IPS-NIHi11 (cell line): Measurements from ENCODE around the gene RFWD3.

Source experiments
- DNase-seq: peaks from one replicate; pipeline ENCODE4 v3.0.0; 2012; ENCODE audit warnings: mixed read lengths, low spot score

The RFWD3 gene

DNA sequence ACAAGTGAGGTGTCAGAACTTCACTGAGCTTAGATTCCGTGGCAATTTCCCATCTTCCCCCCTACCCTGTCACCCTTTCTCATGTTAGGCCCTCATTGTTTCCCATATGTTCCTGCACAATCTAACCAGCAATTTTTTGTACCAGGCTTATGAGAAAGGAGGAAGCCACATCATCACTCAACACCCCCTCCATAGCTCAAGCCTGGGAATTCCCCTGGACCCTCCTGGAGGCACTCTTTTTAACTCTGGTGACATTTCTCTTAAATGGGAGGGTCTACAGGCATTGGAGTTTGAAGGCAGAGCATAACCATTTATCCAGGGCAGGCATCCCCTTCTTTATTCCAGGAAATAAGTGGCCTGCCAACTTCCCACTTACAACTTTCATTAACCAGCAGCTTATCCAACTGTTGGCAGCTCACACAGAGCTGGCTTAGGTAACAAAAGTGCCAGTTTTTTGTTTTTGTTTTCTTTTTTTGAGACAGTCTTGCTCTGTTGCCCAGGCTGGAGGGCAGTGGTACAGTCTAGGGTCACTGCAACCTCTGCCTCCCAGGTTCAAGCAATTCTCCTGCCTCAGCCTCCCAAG is 49.4 kb downstream of the RFWD3 start:
- DNase-seq: no peak

DNA sequence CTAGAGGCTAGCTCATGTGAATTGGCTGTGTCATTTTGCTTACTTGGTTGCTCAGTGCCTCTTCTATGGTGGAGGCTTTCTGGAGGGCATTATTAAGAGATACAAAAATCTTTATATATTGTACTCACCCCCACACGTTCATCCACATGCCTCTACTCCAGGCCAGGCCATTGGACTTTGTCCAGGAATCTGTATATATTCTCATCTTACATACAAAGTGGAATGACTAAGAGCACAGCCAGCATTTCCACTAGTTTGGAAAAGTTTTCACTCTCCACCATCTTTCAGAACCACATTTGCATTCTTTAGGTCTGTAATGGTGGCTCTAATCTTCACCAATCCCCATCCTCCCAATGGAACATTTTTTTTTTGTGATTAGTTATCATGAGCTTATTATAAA is 55.0 kb downstream of the RFWD3 start:
- no peak for DNase-seq

DNA sequence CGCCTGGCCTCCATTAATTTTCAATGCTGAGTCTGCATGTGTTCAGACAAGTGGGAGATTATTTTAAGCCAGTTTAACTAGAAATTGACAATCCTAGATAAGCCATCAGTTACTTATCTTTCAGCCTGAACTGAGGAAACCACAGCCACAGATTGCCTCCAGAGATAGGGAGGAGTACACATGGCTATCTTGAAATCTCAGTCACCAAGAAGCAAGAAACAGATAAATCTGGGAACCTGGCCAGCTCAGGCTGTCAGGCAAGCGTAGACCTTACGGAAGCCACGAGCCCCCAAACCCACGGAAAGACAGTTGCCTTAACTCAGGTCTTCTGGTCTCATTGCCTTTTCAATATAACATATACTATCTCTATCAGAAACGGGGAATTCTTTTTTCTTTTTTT is 57.7 kb downstream of the RFWD3 start:
- no peak for DNase-seq

DNA sequence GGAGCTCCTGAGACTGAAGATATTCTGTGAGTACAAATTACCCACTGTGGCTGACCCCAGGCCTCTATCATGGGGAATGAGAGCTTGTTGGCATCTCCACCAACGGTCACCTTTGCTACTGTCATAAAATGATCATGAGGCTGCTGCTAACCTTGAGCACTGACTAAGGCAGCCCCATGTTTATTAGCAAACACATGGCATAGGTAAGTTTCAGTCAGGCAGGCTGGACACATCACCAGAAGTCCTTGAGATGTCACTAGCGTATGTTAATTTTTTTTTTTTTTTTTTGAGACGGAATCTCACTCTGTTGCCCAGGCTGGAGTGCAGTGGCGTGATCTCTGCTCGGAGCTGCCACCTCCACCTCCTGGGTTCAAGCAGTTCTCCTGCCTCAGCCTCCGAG is 58.3 kb downstream of the RFWD3 start:
- no peak for DNase-seq

DNA sequence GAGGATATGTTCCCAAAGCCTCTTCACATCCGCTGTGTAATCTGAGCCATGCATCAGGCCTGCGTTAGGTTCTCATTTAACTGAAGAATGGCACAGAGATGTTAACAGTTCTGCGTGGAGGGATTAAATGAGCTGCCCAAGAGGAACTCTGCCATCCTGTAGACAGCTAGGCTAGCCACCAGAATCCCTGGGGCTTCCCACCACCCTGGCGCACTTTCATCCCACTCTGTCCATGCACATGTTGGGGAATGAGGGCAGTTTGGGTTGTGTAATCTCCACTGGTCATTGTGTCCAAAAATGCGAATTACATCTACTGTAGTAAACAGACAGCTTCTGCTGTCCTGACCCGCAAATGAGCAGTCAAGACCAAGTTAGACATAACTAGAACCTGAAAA is 58.7 kb downstream of the RFWD3 start:
- peak; percentile 54 for DNase-seq

DNA sequence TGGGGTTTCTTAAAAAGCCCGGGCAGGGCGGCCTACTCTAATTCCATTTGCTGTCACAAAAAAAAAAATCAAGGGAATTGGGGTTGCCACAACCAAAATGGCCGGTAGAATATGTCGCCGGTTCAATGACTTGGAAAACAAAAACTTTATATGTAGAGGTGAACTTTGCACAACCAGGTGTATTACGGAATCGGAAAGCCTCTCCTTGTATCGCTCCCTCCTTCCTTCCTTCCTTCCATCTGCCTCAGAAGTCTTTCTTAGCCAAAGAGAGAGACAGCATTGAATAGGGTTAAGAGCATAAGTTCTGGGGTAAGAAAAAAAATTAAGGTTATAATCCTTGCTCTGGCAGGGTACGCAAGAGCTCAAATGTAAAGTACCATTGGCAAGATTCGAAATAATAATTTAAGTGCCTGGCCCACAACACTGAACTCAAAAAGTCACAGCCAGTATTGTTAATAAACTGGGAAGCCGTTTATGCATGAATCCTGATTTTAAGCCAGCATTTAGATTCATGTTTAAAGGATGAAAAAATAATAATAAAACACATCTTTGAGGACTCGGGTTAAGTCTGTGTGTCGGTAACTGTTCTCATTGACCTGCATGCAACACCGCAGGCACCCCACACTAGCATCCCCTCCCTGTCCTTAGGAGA is 59.2 kb downstream of the RFWD3 start:
- no peak for DNase-seq

DNA sequence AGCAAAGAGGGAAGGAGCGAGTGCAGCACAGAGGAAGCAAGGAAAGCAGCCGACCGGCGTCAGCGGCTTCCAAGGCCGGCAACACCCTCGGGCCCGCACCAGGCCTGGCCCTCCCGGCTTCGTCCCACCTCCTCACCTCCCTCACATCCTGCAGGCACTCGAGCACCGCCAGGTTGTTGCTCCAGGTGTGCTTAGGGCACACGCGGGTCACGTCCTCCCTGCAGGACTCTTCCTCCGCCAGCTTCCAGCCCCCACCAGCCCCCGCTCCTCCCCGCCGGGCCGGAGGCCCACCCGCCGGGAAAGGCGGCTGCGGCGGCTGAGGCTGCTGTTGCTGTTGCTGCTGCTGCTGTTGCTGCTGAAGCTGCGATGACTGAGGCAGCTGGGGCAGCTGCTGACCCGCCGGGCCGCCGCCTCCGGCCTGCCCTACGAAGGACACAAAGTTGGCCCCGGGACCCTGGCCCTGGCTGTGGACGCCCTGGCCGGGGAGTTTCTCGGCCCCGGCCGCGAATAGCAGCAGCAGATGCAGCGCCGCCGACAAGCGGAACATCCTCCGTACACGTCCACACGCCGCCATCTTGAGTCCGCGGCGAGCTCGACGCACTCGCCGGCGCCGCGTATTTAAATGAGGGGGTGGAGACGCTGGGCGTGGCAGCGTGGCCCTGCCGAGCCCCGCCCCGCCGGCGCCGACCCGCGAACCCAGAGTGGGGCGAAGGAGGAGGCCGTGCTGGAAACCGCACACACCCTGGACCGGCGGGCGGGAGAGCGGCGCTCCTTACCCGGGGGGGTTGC is 60.0 kb downstream of the RFWD3 start, which contains the start of gene GLG1:
GLG1 (minus strand) TSS at position 594 of the 789 bp plus-strand sequence; CDS start at position 574, 20 bp downstream.
- peak; percentile 91 for DNase-seq

DNA sequence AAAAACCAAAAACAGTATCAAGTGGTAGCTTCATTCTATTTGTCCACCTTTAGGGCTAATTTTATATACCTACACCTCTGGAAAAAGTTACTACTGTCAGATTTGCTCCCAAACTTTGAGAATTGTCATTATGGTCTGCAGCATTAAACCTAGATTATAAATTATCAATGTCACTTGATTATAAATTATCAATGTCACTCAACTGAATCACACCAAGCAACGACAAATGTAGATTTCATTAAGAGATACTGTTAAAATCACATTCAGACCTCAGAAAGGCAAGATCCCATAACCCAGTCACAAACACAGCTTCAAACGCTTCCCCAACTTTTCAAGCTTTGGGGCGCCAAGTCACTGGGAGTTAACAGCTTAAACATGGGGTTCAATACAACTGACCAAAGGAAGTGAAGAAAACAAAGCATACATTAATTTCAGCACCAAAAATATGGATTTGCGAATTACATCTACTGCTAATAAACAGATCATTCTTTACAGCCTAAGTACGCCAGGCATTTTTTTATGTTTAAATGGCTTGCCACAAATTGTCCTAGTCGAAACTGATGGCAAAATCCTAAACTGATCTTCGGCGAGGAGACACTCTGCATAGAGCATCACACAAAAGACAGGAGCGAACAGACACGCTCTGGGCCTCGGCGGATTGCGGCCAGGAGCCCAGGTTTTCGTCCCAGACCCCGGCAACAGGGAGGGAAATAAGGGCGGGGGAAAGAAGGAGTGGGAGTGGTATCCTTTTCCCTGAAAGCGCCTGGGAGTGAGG is 60.7 kb downstream of the RFWD3 start:
- DNase-seq: no peak

DNA sequence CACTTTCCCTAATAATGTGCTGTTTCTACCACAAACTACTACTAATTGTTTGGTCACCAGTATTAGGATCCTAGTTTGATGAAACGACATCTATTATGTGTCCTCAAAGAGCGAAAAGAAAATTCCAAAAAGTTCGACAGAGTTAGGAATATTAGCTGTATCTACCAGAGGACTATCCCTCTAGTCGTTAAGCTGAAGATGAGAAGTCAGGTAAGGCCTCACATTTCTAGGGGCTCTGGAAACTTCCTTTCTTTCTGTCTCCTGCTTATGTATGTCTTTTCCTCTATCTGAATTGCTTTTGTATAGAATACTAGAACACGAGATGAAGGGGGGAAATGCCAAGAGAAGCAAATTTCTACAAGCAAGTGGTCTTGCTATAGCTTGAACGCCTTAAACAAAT is 61.3 kb downstream of the RFWD3 start:
- no peak for DNase-seq

DNA sequence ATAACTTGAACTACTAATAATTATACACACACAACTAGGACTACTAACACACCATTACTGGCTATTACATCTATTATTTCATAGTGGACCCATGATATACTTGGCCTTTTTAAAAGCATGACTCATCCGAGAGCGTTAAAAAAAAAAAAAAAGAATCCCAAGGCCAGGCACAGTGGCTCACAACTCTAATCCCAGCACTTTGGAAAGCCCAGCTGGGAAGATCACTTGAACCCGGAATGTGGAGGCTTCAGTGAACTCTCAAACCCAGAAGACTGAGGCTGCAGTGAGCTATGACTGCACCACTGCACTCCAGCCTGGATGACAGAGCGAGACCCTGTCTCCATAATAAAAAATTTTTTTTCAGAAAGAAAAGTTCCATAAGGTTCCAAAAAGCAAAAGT is 62.8 kb downstream of the RFWD3 start:
- DNase-seq: no peak

DNA sequence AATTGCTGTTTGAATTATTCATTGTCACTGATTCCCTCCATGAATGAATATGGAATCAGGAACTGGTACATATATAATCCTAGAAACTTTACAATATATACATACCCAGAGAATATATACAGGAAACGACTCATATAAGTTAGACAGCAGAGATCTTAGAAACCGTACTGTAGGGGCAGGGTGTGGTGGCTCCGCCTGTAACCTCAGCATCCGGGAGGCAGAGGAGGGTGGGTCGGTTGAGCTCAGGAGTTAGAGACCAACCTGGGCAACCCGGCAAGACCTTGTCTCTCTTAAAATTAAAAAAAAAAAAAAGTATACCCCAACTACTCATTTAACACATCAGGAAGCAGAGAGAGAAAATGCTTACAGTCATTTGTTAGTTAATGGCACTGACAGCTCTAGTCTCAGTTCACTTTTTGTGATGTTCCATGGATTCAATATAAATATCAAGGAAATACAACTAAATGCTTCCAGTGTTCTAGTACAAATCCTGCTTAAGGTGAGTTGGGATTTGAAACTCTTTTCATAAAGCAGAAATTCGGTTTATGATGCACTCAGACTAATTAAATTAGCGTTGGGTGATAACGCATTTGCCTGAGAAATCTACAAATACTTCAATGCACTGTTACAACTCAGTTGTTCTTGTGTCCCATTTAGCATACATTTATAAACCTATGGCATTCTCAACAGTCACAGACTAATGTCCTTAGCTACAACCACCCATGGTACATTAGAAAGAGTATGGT is 65.4 kb downstream of the RFWD3 start:
- no peak for DNase-seq

DNA sequence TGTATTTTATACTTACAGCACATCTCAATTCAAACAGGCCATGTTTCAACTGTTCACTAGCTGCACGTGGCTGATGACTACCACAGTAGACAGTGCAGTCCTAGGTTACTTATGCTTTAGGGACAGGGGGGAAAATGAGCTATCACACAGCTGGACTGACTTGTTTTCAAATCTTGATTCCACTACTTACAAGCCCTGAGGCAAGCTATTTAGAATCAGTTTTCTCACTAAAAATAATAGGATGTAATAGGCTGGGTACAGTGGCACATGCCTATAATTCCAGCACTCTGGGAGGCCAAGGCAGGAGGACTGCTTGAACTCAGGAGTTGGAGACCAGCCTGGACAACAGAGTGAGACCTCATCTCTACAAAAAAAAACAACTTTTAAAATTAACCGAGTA is 70.1 kb downstream of the RFWD3 start:
- no peak for DNase-seq

DNA sequence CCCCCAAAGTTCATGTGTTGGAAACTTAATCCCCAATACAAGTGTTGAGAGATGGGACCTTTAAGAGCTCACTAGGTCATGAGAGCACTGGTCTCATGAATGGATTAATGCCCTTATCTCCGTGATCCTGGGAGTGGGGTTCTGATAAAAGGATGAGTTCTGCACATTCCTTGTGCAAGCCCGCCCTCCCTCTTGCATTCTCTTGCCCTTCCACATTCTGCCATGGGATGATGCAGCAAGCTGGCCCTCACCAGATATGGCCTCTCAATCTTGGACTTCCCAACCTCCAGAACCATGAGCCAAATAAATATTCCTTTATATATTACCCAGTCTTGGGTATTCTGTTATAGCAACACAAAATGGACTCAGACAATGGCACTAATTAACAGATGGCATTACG is 73.8 kb downstream of the RFWD3 start:
- DNase-seq: no peak

DNA sequence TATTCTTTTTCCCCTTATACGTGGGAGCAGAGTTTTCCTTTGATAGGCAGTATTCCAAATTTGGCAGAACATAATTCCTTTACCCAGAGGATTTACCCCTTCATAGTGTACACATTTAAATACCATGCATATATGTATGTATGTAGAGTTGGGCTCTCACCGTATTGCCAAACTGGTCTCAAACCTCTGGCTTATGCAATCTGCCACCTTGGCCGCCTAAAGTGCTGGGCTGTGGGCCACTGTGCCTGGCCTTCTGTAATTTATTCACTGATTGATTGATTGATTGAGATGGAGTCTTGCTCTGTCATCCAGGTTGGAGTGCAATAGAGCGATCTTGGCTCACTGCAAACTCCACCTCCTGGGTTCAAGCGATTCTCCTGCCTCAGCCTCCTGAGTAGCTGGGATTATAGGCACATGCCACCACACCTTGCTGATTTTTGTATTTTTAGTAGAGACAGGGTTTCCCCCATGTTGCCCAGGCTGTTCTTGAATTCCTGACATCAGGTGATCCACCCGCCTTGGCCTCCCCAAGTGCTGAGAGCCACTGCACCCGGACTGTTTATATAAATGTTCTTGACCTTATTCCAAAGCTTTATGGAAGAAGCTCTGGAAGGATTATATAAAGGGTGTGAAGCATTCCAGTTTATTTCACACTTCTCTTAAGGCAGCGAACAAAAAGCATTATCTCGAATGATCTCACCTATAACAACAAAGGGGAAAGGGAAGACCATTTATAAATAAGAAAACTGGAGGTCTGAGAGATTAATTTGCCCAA is 74.6 kb downstream of the RFWD3 start:
- DNase-seq: no peak

DNA sequence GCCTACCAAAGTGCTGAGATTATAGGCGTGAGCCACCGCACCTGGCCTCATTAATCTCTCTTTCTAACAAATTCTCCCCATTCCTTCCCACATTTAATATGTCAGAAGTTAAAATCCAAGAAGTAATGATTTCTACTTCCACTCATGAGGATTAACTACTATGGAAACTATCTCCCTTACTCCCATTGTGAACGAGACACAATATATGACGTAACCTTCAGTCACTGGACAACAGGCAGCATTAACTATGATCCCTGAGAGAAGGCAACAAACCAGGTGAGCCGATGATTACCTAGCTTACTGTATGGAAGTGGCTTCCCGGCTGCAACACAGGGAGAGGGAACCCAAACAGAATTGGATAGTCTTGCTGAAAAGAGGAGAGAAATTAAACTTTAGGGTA is 79.7 kb downstream of the RFWD3 start:
- no peak for DNase-seq

DNA sequence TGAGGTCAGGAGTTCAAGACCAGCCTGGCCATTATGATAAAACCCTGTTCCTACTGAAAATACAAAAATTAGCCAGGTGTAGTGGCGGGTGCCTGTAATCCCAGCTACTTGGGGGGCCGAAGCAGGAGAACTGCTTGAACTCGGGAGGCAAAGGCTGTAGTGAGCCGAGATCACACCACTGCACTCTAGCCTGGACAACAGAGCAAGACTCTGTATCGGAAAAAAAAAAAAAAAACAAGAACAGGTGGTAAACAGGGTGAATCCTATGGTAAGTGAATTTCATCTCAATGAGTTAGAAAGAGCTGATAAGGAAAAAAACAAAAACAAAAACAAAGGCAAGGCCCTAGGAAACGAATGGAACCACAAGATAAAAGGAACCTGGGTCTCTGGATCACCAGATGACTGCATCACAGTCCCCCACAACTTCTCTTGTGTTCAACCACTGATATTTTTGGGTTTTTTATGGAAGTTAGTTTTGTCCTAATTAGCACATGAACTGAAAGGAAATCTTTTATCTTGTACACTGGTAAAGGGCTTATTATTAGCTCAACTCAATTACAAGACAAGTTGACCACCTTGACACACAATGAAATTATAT is 80.7 kb downstream of the RFWD3 start:
- no peak for DNase-seq

DNA sequence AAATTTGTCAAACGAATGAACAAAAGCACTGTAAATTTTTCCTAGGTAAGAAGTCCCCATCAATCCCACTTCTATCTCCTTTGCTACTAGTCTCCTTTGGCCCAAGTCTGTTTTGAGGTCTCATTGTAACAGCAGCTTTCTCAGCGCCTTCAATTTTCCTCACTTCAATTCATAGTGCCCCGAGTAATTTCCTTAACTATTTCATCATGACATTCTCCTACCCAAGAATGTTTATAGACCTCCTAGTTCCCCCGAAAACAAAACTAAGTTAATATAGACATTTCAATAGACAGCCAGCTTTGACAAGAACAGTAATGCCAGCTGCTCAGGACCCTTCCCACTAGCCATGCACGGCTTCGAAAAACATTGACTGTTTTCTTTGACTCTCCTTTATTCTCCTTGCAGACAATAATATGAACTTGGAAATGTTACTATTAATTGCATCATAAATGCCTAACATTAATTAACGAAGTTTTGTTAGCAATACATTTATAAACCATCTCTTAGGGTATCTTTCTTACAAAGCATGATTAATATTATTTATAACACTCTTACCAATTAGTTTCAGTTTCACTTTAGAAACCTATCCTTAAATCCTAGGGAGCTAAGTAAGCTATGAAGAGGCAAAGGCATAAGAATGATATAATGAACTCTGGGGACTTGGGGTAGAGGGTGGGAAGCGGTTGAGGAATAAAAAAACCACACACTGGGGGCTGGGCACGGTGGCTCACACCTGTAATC is 82.6 kb downstream of the RFWD3 start:
- no peak for DNase-seq

DNA sequence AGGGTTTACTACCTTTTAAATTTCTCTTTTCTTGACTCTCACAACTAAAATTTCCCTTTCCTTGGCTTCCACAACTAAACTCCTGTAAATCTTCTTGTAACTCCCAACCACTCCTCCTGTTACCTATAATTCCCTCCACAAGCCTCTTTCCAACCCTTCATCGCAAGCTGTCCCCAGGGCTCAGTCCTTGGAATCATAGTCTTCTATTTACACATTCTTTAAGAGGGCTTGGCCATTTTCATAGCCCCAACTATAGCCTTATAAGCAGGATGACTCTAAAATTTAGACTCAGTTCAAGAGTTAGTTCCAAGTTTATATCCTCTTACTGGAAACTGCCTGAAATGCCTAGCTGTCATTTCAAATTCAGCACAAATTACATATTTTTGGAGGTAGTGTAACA is 83.7 kb downstream of the RFWD3 start:
- no peak for DNase-seq

DNA sequence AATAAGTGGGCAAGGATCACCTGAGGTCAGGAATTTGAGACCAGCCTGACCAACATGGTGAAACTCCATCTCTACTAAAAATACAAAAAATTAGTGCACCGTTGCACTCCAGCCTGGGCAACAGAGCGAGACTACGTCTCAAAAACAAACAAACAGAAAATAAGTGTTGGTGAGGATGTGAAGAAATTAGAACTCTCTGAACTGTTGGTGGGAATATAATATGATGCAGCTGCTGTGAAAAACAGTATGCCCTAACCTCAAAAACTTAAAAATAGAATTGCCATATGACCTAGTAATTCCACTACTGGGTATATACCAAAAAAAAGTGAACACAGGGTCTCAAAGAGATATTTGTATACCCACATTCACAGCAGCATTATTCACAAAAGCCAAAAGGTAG is 85.8 kb downstream of the RFWD3 start:
- no peak for DNase-seq

DNA sequence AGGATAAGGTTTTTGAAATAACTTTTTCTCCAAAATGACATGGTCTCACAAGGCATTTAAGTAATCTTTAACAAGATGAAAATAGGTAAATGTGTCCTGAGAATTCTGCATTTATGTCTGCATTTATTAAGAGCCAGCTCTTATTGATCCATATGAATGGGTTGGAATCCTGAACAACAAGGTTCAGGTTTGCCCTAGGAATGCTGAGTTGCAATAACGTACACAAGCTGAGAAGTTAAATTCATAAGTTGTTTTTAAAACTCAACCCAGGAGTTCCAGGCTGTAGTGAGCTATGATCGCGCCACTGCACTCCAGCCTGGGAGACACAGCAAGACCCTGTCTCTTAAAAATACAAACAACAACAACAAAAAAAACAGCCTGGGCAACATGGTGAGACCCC is 87.8 kb downstream of the RFWD3 start:
- DNase-seq: no peak
